ENCODE results near the gene CSPG4.
"Not testable (repeated sequence)": the region's sequence is repeated elsewhere in the genome, so short reads cannot be mapped to it uniquely, and the experiment has no call there.

CSPG4 gene

DNA sequence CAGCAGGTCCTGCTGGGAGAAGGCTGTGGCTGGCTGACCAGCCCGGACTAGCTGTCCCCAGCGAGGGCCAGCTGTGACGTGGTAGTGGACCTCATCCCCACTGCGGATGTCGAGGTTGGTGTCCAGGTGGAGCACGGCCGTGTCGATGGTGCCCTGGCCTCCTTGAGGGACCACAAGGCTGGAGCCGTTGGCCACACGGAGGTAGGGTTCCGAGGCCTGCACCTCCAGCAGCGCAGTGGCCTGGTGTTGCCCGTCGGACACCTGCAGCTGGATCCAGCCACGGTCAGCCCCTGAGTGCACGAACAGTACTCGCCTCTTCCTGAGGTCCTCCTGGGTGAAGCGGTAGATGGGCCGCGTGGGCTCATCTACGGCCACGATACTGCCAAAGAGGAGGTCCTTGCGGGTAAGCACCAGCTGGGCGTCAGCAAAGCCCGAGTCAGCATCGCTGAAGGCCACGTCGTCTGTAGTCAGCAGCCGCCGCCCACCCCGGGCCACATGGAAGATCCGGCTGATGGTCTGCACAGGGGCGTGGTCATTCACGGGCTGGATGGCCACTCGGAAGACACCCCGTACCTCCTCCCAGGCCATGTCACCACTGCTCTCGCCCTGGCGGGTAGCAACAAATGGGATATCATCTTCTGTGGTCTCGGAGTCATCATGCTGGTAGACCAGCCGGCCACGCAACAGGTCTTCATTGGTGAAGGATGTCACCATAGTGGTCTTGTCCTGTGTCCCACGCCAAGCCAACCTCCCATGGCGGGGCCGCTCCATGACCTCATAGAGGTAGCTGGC is 25.0 kb downstream of the CSPG4 start:
- Histone ChIP-seq H3K27ac (ENCODE audit: low read depth in 2 of 2, low read length in 2 of 2) (no peak overlapping the region), H3K4me3 (ENCODE audit: low read length in 2 of 2) (no peak overlapping the region), H3K9me3 (ENCODE audit: control insufficient read depth in 2 of 2, low read length in 2 of 2) (no peaks in the 10 kb centered on the region), H3K36me3 (ENCODE audit: control insufficient read depth in 2 of 2, insufficient read depth in 2 of 2, low read length in 2 of 2) (no peaks in the 10 kb centered on the region), H3K27me3 (ENCODE audit: control insufficient read depth in 2 of 2, insufficient read depth in 2 of 2, low read length in 2 of 2) (no peaks in the 10 kb centered on the region), H3K4me1 (ENCODE audit: control insufficient read depth in 2 of 2, insufficient read depth in 2 of 2, low read length in 2 of 2) (no peaks in the 10 kb centered on the region), H3K9ac (ENCODE audit: low read depth in 1 of 2, low read length in 2 of 2) (no peak overlapping the region)

DNA sequence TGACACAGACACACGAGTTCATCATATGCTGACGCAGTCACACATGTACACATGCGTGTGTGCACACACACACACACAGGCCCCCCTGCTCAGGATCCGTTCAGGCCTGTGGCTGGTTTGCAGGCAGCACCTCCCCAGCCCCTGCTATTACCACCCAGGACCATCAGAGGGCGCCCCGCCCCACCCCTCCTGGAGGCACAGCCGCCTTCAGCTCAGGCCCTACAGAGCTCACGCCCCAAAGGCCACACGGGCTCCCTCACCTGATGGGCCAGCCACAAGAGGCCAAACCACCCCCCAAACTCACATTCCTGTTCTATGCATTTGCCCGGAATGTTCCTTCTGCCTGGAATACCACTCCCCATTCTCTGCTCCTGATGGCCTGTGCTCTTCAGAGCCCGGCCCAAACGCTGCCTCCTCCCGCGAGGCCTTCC is 26.4 kb downstream of the CSPG4 start:
- not testable (repeated sequence) for H3K4me3 ChIP-seq (ENCODE audit: low read length in 2 of 2); H3K27me3 ChIP-seq (ENCODE audit: control insufficient read depth in 2 of 2, insufficient read depth in 2 of 2, low read length in 2 of 2); H3K9me3 ChIP-seq (ENCODE audit: control insufficient read depth in 2 of 2, low read length in 2 of 2); H3K9ac ChIP-seq (ENCODE audit: low read depth in 1 of 2, low read length in 2 of 2); H3K27ac ChIP-seq (ENCODE audit: low read depth in 2 of 2, low read length in 2 of 2); H3K4me1 ChIP-seq (ENCODE audit: control insufficient read depth in 2 of 2, insufficient read depth in 2 of 2, low read length in 2 of 2); H3K36me3 ChIP-seq (ENCODE audit: control insufficient read depth in 2 of 2, insufficient read depth in 2 of 2, low read length in 2 of 2)

DNA sequence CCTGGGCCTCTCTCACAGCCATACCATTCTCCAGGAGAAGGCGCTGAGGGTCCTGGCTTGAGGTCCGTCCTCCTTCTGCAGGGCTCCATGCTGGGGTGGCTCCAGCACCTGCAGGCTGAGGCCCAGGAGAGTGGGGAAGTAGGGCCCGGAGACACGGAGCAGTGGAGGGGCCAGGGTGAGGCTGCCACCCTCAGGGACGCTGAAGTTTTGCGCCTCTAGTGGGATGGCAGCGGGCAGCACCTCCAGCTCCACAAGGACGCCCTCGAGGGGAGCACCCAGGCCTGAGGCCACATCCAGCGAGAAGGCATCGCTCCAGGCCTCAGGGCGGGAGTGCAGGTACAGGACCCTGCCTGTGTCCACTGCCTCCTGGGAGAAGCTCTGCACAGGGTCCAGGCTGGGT is 27.5 kb downstream of the CSPG4 start:
- Histone ChIP-seq H3K9ac (ENCODE audit: low read depth in 1 of 2, low read length in 2 of 2) (no peak overlapping the region), H3K27me3 (ENCODE audit: control insufficient read depth in 2 of 2, insufficient read depth in 2 of 2, low read length in 2 of 2) (no peaks in the 10 kb centered on the region), H3K36me3 (ENCODE audit: control insufficient read depth in 2 of 2, insufficient read depth in 2 of 2, low read length in 2 of 2) (no peaks in the 10 kb centered on the region), H3K4me1 (ENCODE audit: control insufficient read depth in 2 of 2, insufficient read depth in 2 of 2, low read length in 2 of 2) (no peaks in the 10 kb centered on the region), H3K9me3 (ENCODE audit: control insufficient read depth in 2 of 2, low read length in 2 of 2) (no peaks in the 10 kb centered on the region), H3K4me3 (ENCODE audit: low read length in 2 of 2) (no peak overlapping the region), H3K27ac (ENCODE audit: low read depth in 2 of 2, low read length in 2 of 2) (no peak overlapping the region)

DNA sequence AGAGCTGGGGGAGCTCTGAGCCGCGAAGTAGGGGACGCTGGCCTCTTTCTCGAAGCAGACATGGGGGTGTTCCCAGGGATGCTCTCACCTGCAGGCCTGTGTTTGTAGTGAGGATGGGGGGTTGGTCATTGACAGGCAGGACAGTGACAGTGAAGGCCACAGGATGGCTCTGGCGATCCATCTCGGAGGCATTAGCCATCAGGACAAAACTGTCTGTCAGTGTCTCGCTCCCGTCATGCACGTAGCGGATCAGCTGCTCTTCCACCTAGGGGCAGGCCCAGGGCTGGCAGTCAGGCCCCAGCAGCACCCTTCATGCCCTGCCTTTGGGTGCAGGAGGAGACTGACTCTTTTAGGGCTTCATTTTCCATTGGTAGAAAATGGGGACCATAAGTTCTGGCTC is 28.0 kb downstream of the CSPG4 start:
- no peak overlapping the region for H3K27ac ChIP-seq (ENCODE audit: low read depth in 2 of 2, low read length in 2 of 2)
- H3K9ac ChIP-seq (ENCODE audit: low read depth in 1 of 2, low read length in 2 of 2) = no peak overlapping the region
- no peaks in the 10 kb centered on the region for H3K9me3 ChIP-seq (ENCODE audit: control insufficient read depth in 2 of 2, low read length in 2 of 2)
- H3K4me1 ChIP-seq (ENCODE audit: control insufficient read depth in 2 of 2, insufficient read depth in 2 of 2, low read length in 2 of 2) = no peaks in the 10 kb centered on the region
- no peak overlapping the region for H3K4me3 ChIP-seq (ENCODE audit: low read length in 2 of 2)
- no peaks in the 10 kb centered on the region for H3K36me3 ChIP-seq (ENCODE audit: control insufficient read depth in 2 of 2, insufficient read depth in 2 of 2, low read length in 2 of 2)
- H3K27me3 ChIP-seq (ENCODE audit: control insufficient read depth in 2 of 2, insufficient read depth in 2 of 2, low read length in 2 of 2) = no peaks in the 10 kb centered on the region

DNA sequence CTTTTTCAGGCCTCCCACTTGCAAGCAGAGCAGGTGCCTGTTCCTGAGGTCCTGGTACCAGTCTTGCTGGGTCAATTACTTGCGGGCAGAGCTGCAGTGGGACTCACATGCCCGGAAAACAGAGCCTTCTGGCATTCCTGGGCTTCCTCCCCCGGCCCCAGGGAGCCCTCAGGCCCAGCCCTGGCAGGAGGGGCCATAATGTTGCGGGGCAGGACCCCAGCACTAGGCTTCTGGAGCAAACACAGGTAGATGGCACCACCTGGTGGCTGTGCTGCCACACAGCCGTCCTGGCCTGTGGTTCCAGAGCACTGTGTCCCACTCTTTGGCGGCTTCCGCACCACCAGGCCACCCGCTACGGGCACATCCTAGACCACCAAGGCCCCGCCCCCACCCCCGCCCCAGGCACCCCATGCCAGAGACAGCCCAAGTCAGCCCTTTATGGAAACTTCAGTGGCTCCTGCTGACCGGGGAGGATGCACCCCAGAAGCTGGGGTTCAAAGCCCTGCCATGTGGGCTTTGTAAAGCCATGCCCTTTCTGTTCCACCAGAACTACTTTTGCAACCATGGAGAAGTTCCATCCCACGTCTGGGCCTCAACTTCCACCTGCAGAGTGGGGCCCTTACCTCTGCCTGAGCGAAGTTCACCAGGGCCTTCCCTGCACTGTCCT is 28.9 kb downstream of the CSPG4 start:
- H3K27me3 ChIP-seq (ENCODE audit: control insufficient read depth in 2 of 2, insufficient read depth in 2 of 2, low read length in 2 of 2); H3K36me3 ChIP-seq (ENCODE audit: control insufficient read depth in 2 of 2, insufficient read depth in 2 of 2, low read length in 2 of 2); H3K9me3 ChIP-seq (ENCODE audit: control insufficient read depth in 2 of 2, low read length in 2 of 2); H3K4me3 ChIP-seq (ENCODE audit: low read length in 2 of 2); H3K9ac ChIP-seq (ENCODE audit: low read depth in 1 of 2, low read length in 2 of 2); H3K27ac ChIP-seq (ENCODE audit: low read depth in 2 of 2, low read length in 2 of 2); H3K4me1 ChIP-seq (ENCODE audit: control insufficient read depth in 2 of 2, insufficient read depth in 2 of 2, low read length in 2 of 2): not testable (repeated sequence)

DNA sequence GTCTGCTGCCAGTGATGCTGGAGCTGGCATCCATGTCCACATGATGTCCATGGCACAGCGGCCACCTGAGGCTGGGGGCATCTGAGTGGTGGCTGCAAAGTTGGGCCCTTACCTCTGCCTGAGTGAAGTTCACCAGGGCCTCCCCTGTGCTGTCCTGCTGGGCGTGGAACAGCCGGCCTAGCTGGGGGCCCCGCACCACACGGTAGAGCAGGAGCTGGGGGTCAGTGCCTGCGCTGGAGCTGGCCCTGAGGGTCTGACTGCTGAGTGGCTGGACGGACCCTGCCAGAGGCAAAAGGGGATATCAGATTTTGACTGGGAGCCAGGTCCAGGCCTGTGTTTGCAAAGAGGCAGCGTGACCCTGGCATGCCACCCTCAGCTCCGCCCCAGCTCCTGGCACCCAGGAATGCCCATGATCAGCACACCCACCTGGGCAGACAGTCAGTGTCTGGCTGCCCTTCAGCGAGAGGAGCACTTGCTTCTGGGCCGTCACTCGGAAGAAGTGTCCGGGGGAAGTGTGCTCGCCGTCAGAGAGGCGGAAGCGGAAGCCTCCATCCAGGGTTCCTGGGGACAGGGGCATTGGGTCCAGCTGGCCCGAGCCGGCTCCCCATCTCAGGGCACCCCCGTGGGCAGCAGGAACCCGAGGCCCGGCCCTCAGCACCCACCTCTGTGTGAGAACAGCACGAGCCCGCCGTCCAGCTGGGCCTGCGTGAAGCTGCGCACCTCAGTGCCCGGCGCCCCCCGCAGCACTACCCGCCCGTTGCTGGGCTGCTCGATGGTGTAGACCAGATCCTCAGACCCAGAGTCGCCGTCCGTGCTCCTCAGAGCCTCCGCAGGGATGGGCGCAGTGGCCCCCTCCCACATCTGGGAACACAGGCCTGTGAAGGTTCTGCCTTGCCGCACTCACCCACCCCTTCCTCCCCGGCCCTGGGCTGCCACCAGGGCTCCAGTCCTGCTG is 30.2 kb downstream of the CSPG4 start:
- H3K27me3 ChIP-seq (ENCODE audit: control insufficient read depth in 2 of 2, insufficient read depth in 2 of 2, low read length in 2 of 2) = no peaks in the 10 kb centered on the region
- no peak overlapping the region for H3K27ac ChIP-seq (ENCODE audit: low read depth in 2 of 2, low read length in 2 of 2)
- H3K9me3 ChIP-seq (ENCODE audit: control insufficient read depth in 2 of 2, low read length in 2 of 2) = no peaks in the 10 kb centered on the region

DNA sequence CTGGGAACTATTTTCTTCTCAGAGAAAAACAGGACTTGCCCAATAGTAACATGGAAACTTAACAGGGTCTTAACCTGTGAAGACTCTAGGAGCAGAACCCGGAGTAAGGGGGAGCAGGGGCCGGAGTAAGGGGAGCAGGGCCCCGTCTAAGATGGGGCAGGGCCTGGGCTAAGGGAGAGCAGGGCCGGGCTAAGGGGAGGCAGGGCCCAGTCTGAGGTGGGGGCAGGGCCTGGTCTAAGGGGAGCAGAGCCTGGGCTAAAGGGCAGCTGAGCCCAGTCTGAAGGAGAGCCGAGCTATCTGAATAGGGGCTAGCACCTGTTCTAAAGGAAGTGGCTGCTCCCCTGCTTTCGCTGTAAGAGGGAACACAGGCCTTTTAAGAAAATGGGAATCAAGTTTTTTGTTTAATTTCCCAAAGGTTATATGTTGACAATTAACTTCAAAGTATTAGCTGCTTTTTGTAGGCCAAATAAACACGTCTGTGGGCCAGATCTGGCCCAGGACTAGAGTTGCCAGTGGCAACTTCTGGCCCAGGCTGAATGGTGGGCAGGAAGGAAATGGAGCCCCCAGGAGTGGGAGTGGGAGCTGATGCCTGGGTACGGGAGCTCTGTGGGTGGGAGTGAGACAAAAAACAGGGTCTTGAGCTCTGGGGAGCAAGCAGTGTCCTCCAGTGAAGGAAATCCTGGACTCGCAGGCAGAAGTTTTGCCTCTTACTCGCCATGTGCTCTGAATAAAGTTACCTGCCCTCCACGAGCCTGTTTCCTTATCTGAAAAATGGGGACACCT is 32.5 kb downstream of the CSPG4 start:
- H3K4me3 ChIP-seq (ENCODE audit: low read length in 2 of 2) = no peak overlapping the region
- H3K36me3 ChIP-seq (ENCODE audit: control insufficient read depth in 2 of 2, insufficient read depth in 2 of 2, low read length in 2 of 2) = no peaks in the 10 kb centered on the region
- H3K4me1 ChIP-seq (ENCODE audit: control insufficient read depth in 2 of 2, insufficient read depth in 2 of 2, low read length in 2 of 2) = no peaks in the 10 kb centered on the region
- no peak overlapping the region for H3K27ac ChIP-seq (ENCODE audit: low read depth in 2 of 2, low read length in 2 of 2)
- H3K27me3 ChIP-seq (ENCODE audit: control insufficient read depth in 2 of 2, insufficient read depth in 2 of 2, low read length in 2 of 2) = no peaks in the 10 kb centered on the region
- H3K9ac ChIP-seq (ENCODE audit: low read depth in 1 of 2, low read length in 2 of 2) = no peak overlapping the region
- H3K9me3 ChIP-seq (ENCODE audit: control insufficient read depth in 2 of 2, low read length in 2 of 2) = no peaks in the 10 kb centered on the region

More for the DNA sequence above, 30.2 kb downstream of the CSPG4 start:
- no peak overlapping the region for H3K9ac ChIP-seq (ENCODE audit: low read depth in 1 of 2, low read length in 2 of 2)
- no peaks in the 10 kb centered on the region for H3K4me1 ChIP-seq (ENCODE audit: control insufficient read depth in 2 of 2, insufficient read depth in 2 of 2, low read length in 2 of 2)
- H3K36me3 ChIP-seq (ENCODE audit: control insufficient read depth in 2 of 2, insufficient read depth in 2 of 2, low read length in 2 of 2) = no peaks in the 10 kb centered on the region
- H3K4me3 ChIP-seq (ENCODE audit: low read length in 2 of 2) = no peak overlapping the region

DNA sequence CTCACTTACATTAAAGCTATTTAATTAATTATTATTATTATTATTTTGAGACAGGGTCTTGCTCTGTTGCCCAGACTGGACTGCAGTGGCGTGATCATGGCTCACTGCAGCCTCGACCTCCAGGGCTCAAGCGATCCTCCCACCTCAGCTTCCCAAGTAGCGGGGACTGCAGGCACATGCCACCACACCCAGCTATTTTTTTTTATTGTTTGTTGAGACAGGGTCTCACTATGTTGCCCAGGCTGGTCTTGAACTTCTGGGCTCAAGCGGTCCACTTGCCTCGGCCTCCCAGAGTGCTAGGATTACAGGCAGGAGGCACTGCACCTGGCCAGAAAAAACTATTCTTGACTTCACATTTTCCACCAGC is 34.3 kb downstream of the CSPG4 start:
- H3K36me3 ChIP-seq (ENCODE audit: control insufficient read depth in 2 of 2, insufficient read depth in 2 of 2, low read length in 2 of 2); H3K27ac ChIP-seq (ENCODE audit: low read depth in 2 of 2, low read length in 2 of 2); H3K9me3 ChIP-seq (ENCODE audit: control insufficient read depth in 2 of 2, low read length in 2 of 2); H3K27me3 ChIP-seq (ENCODE audit: control insufficient read depth in 2 of 2, insufficient read depth in 2 of 2, low read length in 2 of 2); H3K4me3 ChIP-seq (ENCODE audit: low read length in 2 of 2); H3K9ac ChIP-seq (ENCODE audit: low read depth in 1 of 2, low read length in 2 of 2); H3K4me1 ChIP-seq (ENCODE audit: control insufficient read depth in 2 of 2, insufficient read depth in 2 of 2, low read length in 2 of 2): not testable (repeated sequence)

DNA sequence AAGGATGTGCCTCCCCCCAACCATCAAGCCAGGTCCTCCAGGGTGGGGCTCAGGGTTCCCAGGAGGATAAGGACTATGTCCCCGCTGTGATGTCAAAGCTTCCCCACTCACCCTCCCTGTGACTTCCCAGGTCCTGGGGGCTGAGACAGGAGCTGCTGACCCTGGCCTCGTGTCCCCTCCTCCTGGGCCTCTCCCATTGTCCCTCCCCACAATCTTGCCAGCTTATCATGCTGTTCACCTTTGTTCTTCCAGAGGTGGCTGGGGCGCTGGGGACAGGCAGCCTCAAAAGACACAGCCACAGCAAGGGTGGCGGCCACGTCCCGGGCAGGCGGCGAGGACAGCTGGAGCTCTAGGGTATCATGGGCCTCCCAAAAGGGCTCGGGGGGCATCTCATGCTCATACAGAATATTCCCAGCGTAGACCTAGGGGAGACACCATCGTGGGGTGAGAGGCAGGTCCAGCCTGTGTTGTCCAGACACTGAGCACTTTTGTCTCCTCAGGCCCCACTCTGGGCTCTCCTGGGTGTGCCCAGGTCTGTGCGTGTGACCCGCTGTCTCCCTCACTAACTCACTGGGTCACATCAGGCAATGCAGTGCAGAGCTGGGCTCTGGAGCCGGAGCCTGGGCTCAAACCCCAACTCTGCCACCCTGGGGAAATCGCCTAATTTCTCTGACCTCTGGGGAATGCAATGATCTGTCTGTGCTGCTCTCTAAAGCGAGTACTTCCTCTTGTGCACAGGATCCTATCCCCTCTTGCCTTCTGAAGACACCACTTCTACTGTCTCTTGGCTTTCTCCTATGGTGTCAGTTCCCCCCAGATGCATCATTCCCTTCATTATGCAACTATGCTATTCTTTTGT is 35.0 kb downstream of the CSPG4 start:
- H3K27ac ChIP-seq (ENCODE audit: low read depth in 2 of 2, low read length in 2 of 2) = no peak overlapping the region
- peaks cover 4 to 6% of the 10 kb centered on the region in 2 donors for H3K4me1 ChIP-seq (ENCODE audit: control insufficient read depth in 2 of 2, insufficient read depth in 2 of 2, low read length in 2 of 2)

More for the DNA sequence above, 35.0 kb downstream of the CSPG4 start:
- Histone ChIP-seq H3K27me3 (ENCODE audit: control insufficient read depth in 2 of 2, insufficient read depth in 2 of 2, low read length in 2 of 2) (no peaks in the 10 kb centered on the region), H3K4me3 (ENCODE audit: low read length in 2 of 2) (no peak overlapping the region), H3K9ac (ENCODE audit: low read depth in 1 of 2, low read length in 2 of 2) (no peak overlapping the region), H3K36me3 (ENCODE audit: control insufficient read depth in 2 of 2, insufficient read depth in 2 of 2, low read length in 2 of 2) (no peaks in the 10 kb centered on the region), H3K9me3 (ENCODE audit: control insufficient read depth in 2 of 2, low read length in 2 of 2) (no peaks in the 10 kb centered on the region)
